Small intestine (tissue), 7 donors: ENCODE data around the gene PNLIPRP1. TPM values are rescaled to one million over a fixed set of nuclear protein-coding genes. Genes with fewer than 3 reads are reported as not detected.

Experiments
- DNase-seq, 2 donors: peaks; one replicate each; pipeline versions ENCODE4 v3.0.0 to v3.0.0-alpha.2; 2013
- FAIRE-seq: peaks from 2 replicates; lab custom pipeline; 2012; peaks lifted over from hg19 to GRCh38; lab: Jason Lieb, UNC
- H3K27ac ChIP-seq, 3 donors: one replicate each; pipeline ENCODE4 v1.5.1; 2013; ENCODE audit warnings: low read length in 2 of 3, mild to moderate bottlenecking in 2 of 3, control low read depth in 1 of 3, inconsistent platforms in 1 of 3, low read depth in 1 of 3, moderate library complexity in 1 of 3
- H3K27me3 ChIP-seq, 3 donors: one replicate each; pipeline ENCODE4 v1.6.1; 2013; ENCODE audit warnings: low read length in 3 of 3, inconsistent platforms in 1 of 3; ENCODE audit not compliant: control insufficient read depth in 3 of 3, insufficient read depth in 3 of 3
- H3K36me3 ChIP-seq, 3 donors: one replicate each; pipeline ENCODE4 v1.6.1; 2013; ENCODE audit warnings: low read length in 3 of 3, inconsistent platforms in 1 of 3, low read depth in 1 of 3, mild to moderate bottlenecking in 1 of 3, moderate library complexity in 1 of 3; ENCODE audit not compliant: control insufficient read depth in 3 of 3, insufficient read depth in 2 of 3
- H3K4me1 ChIP-seq, 3 donors: one replicate each; pipeline ENCODE4 v1.6.1; 2013; ENCODE audit warnings: low read length in 2 of 3, inconsistent platforms in 1 of 3, low read depth in 1 of 3, mild to moderate bottlenecking in 1 of 3, moderate library complexity in 1 of 3; ENCODE audit not compliant: control insufficient read depth in 3 of 3, insufficient read depth in 2 of 3
- H3K4me3 ChIP-seq, 3 donors: one replicate each; pipeline ENCODE4 v1.5.1; 2013; ENCODE audit warnings: low read length in 3 of 3, control low read depth in 1 of 3, inconsistent platforms in 1 of 3, low read depth in 1 of 3, mild to moderate bottlenecking in 1 of 3, moderate library complexity in 1 of 3
- H3K9me3 ChIP-seq, 2 donors: one replicate each; pipeline ENCODE4 v1.6.1; 2013; ENCODE audit warnings: low read depth in 1 of 2, low read length in 1 of 2; ENCODE audit not compliant: control insufficient read depth in 2 of 2, insufficient read depth in 1 of 2
- WGBS, 3 donors: extraction: QIAGEN DNeasy Blood & Tissue Kit; methylation state at CpG; one replicate each; pipeline ENCODE4 v1.1.7; 2013; 5-methylcytosine and 5-hydroxymethylcytosine counted together
- polyA plus RNA-seq, 4 donors: library from polyadenylated mRNA; stranded (reverse) in 3 of 4; unstranded in 1 of 4; fragments of 200-250 nt in 3 of 4; fragments of 120-200 nt in 1 of 4; gene quantifications; one replicate each; pipeline versions ENCODE4 v1.2.1 to v1.2.3, GENCODE V29; 2013
- donor health status: healthy with polysubstance abuse.
- donor health status: control.
- donor health status: control.
- donor health status: Bipolar disorder and iron deficiency.
- donor health status: healthy.

Gene PNLIPRP1
- polyA plus RNA-seq, 4 donors = 0.16 to 4.5 (median 1.5) TPM

GRCh38 chr10:116615199-116615776 lies 24.5 kb downstream of the PNLIPRP1 start:
- Histone ChIP-seq H3K27ac (no peak overlapping the region), H3K36me3 (no peaks in the 10 kb centered on the region), H3K9me3 (peaks cover 0 to 19% of the 10 kb centered on the region in 2 donors), H3K4me3 (no peak overlapping the region), H3K27me3 (no peaks in the 10 kb centered on the region), H3K4me1 (peaks cover 6 to 45% (median 9%) of the 10 kb centered on the region in 3 donors)
- 85 to 96% (median 91%) methylated on average over 3 of the region's 3 CpGs for WGBS, 3 donors
- no peak for DNase-seq
- no peak for FAIRE-seq

GRCh38 chr10:116620423-116621400 lies 30.0 kb downstream of the PNLIPRP1 start, which contains the start of gene PNLIPRP2:
PNLIPRP2 (plus strand) TSS chr10:116620953.
- H3K36me3 ChIP-seq = peaks cover 0 to under 1% (median 0%) of the 10 kb centered on the region in 3 donors
- H3K27me3 ChIP-seq = no peaks in the 10 kb centered on the region
- 16 to 57% (median 31%) methylated on average over 20 of the region's 20 CpGs for WGBS, 3 donors
- H3K4me3 ChIP-seq = peak within 1 kb of the TSS in 2 of 3 donors; percentile 11 to 64
- peak; percentile 26 for FAIRE-seq
- H3K4me1 ChIP-seq = peaks cover 0 to 39% (median 0%) of the 10 kb centered on the region in 3 donors
- H3K9me3 ChIP-seq = peaks cover 0 to 8% of the 10 kb centered on the region in 2 donors
- peak; percentile 94 to 98 for DNase-seq
- peak within 1 kb of the TSS; percentile 38 to 98 (median 56) for H3K27ac ChIP-seq

GRCh38 chr10:116621476-116621875 lies 30.7 kb downstream of the PNLIPRP1 start:
- FAIRE-seq (no peak), DNase-seq (peak in 1 of 2 donors; percentile 57)
- H3K27ac ChIP-seq = peak overlapping the region in 2 of 3 donors; percentile 56 to 74

GRCh38 chr10:116621934-116622655 lies 31.3 kb downstream of the PNLIPRP1 start:
- no peak for FAIRE-seq
- Histone ChIP-seq H3K4me1 (peaks cover 0 to 39% (median 0%) of the 10 kb centered on the region in 3 donors), H3K4me3 (peak overlapping the region in 1 of 3 donors; percentile 64), H3K36me3 (peaks cover 0 to 5% (median 2%) of the 10 kb centered on the region in 3 donors), H3K27ac (no peak overlapping the region), H3K9me3 (peaks cover 0 to 8% of the 10 kb centered on the region in 2 donors), H3K27me3 (peaks cover 0 to 2% (median 0%) of the 10 kb centered on the region in 3 donors)
- 69 to 81% (median 79%) methylated on average over 11 of the region's 11 CpGs for WGBS, 3 donors
- DNase-seq = no peak

More at GRCh38 chr10:116621476-116621875, 30.7 kb downstream of the PNLIPRP1 start:
- peak overlapping the region in 2 of 3 donors; percentile 11 to 64 for H3K4me3 ChIP-seq
- 34 to 67% (median 35%) methylated on average over 8 of the region's 8 CpGs for WGBS, 3 donors
- H3K36me3 ChIP-seq = peaks cover 0 to 2% (median 2%) of the 10 kb centered on the region in 3 donors
- H3K9me3 ChIP-seq = peaks cover 0 to 8% of the 10 kb centered on the region in 2 donors
- peaks cover 0 to 39% (median 0%) of the 10 kb centered on the region in 3 donors for H3K4me1 ChIP-seq
- H3K27me3 ChIP-seq = peaks cover 0 to 2% (median 0%) of the 10 kb centered on the region in 3 donors

GRCh38 chr10:116625845-116626244 lies 35.1 kb downstream of the PNLIPRP1 start:
- no peak for DNase-seq
- 79 to 84% (median 82%) methylated on average over 7 of the region's 7 CpGs for WGBS, 3 donors
- Histone ChIP-seq H3K27me3 (peaks cover 0 to 2% (median 0%) of the 10 kb centered on the region in 3 donors), H3K4me1 (peaks cover 0 to 18% (median 0%) of the 10 kb centered on the region in 3 donors), H3K4me3 (no peak overlapping the region), H3K9me3 (no peaks in the 10 kb centered on the region), H3K27ac (no peak overlapping the region), H3K36me3 (peaks cover 0 to 7% (median 2%) of the 10 kb centered on the region in 3 donors)
- FAIRE-seq = no peak

- H3K36me3 ChIP-seq = peaks cover 0 to 12% (median 3%) of the 10 kb centered on the region in 3 donors
- no peak overlapping the region for H3K27ac ChIP-seq
- DNase-seq (no peak), FAIRE-seq (no peak)
- peaks cover 0 to 9% (median 0%) of the 10 kb centered on the region in 3 donors for H3K4me1 ChIP-seq
- H3K4me3 ChIP-seq = no peak overlapping the region
- H3K27me3 ChIP-seq = peaks cover 0 to 2% (median 0%) of the 10 kb centered on the region in 3 donors
- 60 to 86% (median 76%) methylated on average over 8 to 9 of the region's 9 CpGs for WGBS, 3 donors
- H3K9me3 ChIP-seq = no peaks in the 10 kb centered on the region
Observed at GRCh38 chr10:116626815-116627214, 36.1 kb downstream of the PNLIPRP1 start.

- WGBS, 3 donors = 18 to 76% (median 61%) methylated on average over 36 to 49 of the region's 49 CpGs
- FAIRE-seq (no peak), DNase-seq (peak in 1 of 2 donors; percentile 71)
- Histone ChIP-seq H3K27me3 (peaks cover 0 to 2% (median 0%) of the 10 kb centered on the region in 3 donors), H3K9me3 (no peaks in the 10 kb centered on the region), H3K4me1 (peaks cover 0 to 2% (median 0%) of the 10 kb centered on the region in 3 donors), H3K27ac (no peak overlapping the region), H3K4me3 (peak overlapping the region in 1 of 3 donors; percentile 35), H3K36me3 (peaks cover 0 to 12% (median 6%) of the 10 kb centered on the region in 3 donors)
Observed at GRCh38 chr10:116627386-116627933, 36.7 kb downstream of the PNLIPRP1 start.
